ENCODE results near the gene ZNF513.

Gene ZNF513

DNA sequence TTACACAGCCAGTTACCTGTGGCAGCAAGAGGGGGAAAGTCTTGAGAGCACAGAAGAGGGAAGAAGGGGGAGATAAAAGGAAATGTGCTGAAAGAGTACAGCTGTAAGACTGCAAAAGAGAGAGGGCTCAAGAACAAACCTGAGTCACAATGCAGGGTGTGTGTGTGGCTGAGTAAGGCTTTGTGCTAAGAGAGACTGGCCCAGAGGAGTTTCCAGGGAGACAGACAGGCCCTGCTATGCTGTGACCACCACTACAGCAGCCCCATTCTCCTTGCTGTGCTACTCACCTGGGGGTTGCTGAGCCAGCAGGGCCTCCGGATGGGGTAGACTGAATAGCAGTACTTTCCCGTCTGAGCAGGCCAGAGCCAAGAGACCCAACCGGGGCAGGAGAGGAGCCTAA lies 45.2 kb downstream of the ZNF513 start:
- Histone ChIP-seq H3K4me3 (no peak overlapping the region), H3K27ac (no peak overlapping the region), H3K9me3 (no peaks in the 10 kb centered on the region), H3K4me1 (no peaks in the 10 kb centered on the region), H3K9ac (no peak overlapping the region), H3K36me3 (peaks cover 100% of the 10 kb centered on the region), H3K27me3 (no peaks in the 10 kb centered on the region), H3K4me2 (no peak overlapping the region), H4K20me1 (no peaks in the 10 kb centered on the region)
- TF ChIP-seq Cebpa-rat (IDR thresholded peaks at IDR 0.05): no peak
